Neural progenitor cell (in vitro differentiated cells): Measurements from ENCODE around the gene PPP6R3.

Source experiments
- EZH2 ChIP-seq: fragments of 200-600 bp; sonication (generic); IDR thresholded peaks from 2 replicates; pipeline ENCODE4 v1.6.1; 2017; ENCODE audit warnings: antibody characterized with exemption, mild to moderate bottlenecking, moderate library complexity
- EZH2phosphoT487 ChIP-seq: fragments of 200-600 bp; sonication (generic); IDR thresholded peaks from 2 replicates; pipeline ENCODE4 v1.6.1; 2017; ENCODE audit warnings: antibody characterized with exemption
- TF ChIP-seq, protein P1 (sequence below): fragments of 200-600 bp; sonication (generic); IDR thresholded peaks from 2 replicates; pipeline ENCODE4 v1.5.1; 2017; ENCODE audit warnings: antibody characterized with exemption, mild to moderate bottlenecking

DNA sequence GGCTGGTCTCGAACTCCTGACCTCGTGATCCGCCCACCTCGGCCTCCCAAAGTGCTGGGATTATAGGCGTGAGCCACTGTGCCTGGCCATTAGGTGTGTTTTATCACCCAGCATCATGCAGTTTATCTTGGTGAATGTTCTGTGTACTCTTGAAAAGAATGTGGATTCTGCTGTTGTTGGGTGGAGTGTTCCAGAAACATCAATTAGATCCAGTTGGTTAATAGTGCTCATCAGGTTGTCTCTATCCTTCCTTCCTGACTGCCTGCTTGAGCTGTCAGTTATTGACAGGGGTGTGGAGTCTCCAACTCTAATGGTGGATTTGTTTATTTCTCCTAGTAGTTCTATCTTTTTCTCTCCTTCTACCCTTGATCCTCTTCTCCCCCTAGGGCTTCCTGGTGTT is 30.2 kb upstream of the PPP6R3 start:
- TF ChIP-seq, protein P1, sequence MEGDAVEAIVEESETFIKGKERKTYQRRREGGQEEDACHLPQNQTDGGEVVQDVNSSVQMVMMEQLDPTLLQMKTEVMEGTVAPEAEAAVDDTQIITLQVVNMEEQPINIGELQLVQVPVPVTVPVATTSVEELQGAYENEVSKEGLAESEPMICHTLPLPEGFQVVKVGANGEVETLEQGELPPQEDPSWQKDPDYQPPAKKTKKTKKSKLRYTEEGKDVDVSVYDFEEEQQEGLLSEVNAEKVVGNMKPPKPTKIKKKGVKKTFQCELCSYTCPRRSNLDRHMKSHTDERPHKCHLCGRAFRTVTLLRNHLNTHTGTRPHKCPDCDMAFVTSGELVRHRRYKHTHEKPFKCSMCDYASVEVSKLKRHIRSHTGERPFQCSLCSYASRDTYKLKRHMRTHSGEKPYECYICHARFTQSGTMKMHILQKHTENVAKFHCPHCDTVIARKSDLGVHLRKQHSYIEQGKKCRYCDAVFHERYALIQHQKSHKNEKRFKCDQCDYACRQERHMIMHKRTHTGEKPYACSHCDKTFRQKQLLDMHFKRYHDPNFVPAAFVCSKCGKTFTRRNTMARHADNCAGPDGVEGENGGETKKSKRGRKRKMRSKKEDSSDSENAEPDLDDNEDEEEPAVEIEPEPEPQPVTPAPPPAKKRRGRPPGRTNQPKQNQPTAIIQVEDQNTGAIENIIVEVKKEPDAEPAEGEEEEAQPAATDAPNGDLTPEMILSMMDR: no peak
- TF ChIP-seq EZH2: no peak
- TF ChIP-seq EZH2phosphoT487: no peak
